ENCODE data around the gene CNPY3.

DNA sequence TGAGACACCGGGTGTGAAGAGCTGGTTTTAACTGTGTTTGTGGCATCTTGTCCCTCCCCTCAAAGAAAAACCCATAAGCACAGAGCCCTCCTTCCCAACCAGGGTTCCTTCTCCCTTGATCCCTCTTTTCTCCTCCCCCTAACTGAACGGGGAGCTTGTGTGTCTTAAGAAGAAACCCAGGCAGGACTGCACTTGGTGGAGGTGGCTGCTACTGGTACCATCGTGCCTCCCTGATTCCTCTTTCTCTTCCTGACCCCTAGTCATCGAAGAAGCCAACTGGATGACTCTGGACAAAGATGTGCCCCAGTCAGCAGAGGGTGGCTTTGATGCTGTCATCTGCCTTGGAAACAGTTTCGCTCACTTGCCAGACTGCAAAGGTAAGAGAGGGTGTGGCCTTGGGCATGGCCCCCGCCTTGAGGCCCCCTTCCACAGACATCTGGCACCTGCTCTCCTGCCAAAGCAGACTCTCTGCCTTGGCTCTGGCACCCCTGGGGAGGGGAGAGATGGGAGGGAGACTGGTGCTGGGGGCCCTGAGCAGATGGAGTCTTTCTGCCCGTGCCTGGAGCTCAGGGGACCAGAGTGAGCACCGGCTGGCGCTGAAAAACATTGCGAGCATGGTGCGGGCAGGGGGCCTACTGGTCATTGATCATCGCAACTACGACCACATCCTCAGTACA is 33.4 kb downstream of the CNPY3 start:
- TF ChIP-seq CTCF (IDR thresholded peaks at IDR 0.05), result no peak
- no peak for TF ChIP-seq POLR2A (IDR thresholded peaks at IDR 0.05)

Data from gastroesophageal sphincter (tissue), 3 donors.